Esophagus (tissue), 2 donors: ENCODE data around the gene HTR3C. TPM values are rescaled to one million over a fixed set of nuclear protein-coding genes. Genes with fewer than 3 reads are reported as not detected.
A peak's percentile ranks its signal among the peaks of the same experiment; 100 is the strongest.
"Not testable (repeated sequence)": the region's sequence is repeated elsewhere in the genome, so short reads cannot be mapped to it uniquely, and the experiment has no call there.

Experiments
- H3K27ac ChIP-seq, 2 donors: one replicate each; pipeline ENCODE4 v1.5.1; 2013; ENCODE audit warnings: low read depth in 2 of 2, mild to moderate bottlenecking in 2 of 2, inconsistent platforms in 1 of 2, low read length in 1 of 2, moderate library complexity in 1 of 2
- H3K27me3 ChIP-seq, 2 donors: one replicate each; pipeline ENCODE4 v1.6.1; 2013; ENCODE audit warnings: low read length in 2 of 2, control low read depth in 1 of 2, mild to moderate bottlenecking in 1 of 2; ENCODE audit not compliant: insufficient read depth in 2 of 2, control insufficient read depth in 1 of 2
- H3K36me3 ChIP-seq, 2 donors: one replicate each; pipeline ENCODE4 v1.6.1; 2013; ENCODE audit warnings: low read length in 1 of 2; ENCODE audit not compliant: control insufficient read depth in 2 of 2, insufficient read depth in 2 of 2
- H3K4me1 ChIP-seq, 2 donors: one replicate each; pipeline ENCODE4 v1.6.1; 2013; ENCODE audit warnings: low read length in 1 of 2; ENCODE audit not compliant: control insufficient read depth in 2 of 2, insufficient read depth in 2 of 2
- H3K4me3 ChIP-seq, 2 donors: one replicate each; pipeline ENCODE4 v1.5.1; 2013; ENCODE audit warnings: low read length in 2 of 2, mild to moderate bottlenecking in 2 of 2, low read depth in 1 of 2, moderate library complexity in 1 of 2
- H3K9me3 ChIP-seq, 2 donors: one replicate each; pipeline ENCODE4 v1.6.1; 2013; ENCODE audit warnings: mild to moderate bottlenecking in 2 of 2, low read depth in 1 of 2, low read length in 1 of 2, moderate library complexity in 1 of 2; ENCODE audit not compliant: control insufficient read depth in 2 of 2, insufficient read depth in 1 of 2
- WGBS, 2 donors: extraction: QIAGEN DNeasy Blood & Tissue Kit; methylation state at CpG; one replicate each; pipeline ENCODE4 v1.1.7; 2013; 5-methylcytosine and 5-hydroxymethylcytosine counted together
- polyA plus RNA-seq, 2 donors: library from polyadenylated mRNA; stranded (reverse); fragments of 200-250 nt; gene quantifications; one replicate each; pipeline ENCODE4 v1.2.3, GENCODE V29; 2013
- donor health status: healthy with polysubstance abuse.
- donor health status: Bipolar disorder and iron deficiency.

The HTR3C gene
- polyA plus RNA-seq: not detected

GRCh38 chr3:184052767-184053166, at the start of gene HTR3C:
Gene HTR3C, plus strand, starts transcription at chr3:184053047. Its CDS starts 34 bp downstream, at chr3:184053081.
- Histone ChIP-seq H3K27me3 (peaks cover 0 to 2% of the 10 kb centered on the region in 2 donors), H3K4me3 (no peak within 1 kb of the TSS), H3K9me3 (no peaks in the 10 kb centered on the region), H3K27ac (no peak within 1 kb of the TSS), H3K4me1 (no peaks in the 10 kb centered on the region), H3K36me3 (no peaks in the 10 kb centered on the region)
- WGBS, 2 donors: 75 to 79% methylated on average over 4 of the region's 4 CpGs

GRCh38 chr3:184003187-184003967, 49.5 kb upstream of the HTR3C start:
- peaks cover 3 to 6% of the 10 kb centered on the region in 2 donors for H3K4me1 ChIP-seq
- WGBS, 2 donors: 67 to 72% methylated on average over 5 of the region's 5 CpGs
- peak overlapping the region; percentile 47 to 69 for H3K27ac ChIP-seq
- no peaks in the 10 kb centered on the region for H3K27me3 ChIP-seq
- H3K36me3 ChIP-seq: peaks cover 0 to 2% of the 10 kb centered on the region in 2 donors
- no peak overlapping the region for H3K4me3 ChIP-seq
- no peaks in the 10 kb centered on the region for H3K9me3 ChIP-seq

- no peaks in the 10 kb centered on the region for H3K27me3 ChIP-seq
- peaks cover 0 to 2% of the 10 kb centered on the region in 2 donors for H3K36me3 ChIP-seq
- 89 to 90% methylated on average over 2 of the region's 2 CpGs for WGBS, 2 donors
- peak overlapping the region; percentile 43 to 77 for H3K27ac ChIP-seq
- no peaks in the 10 kb centered on the region for H3K9me3 ChIP-seq
- H3K4me1 ChIP-seq: peaks cover 3 to 6% of the 10 kb centered on the region in 2 donors
- no peak overlapping the region for H3K4me3 ChIP-seq
Measured at GRCh38 chr3:184004476-184004875, 48.4 kb upstream of the HTR3C start.

GRCh38 chr3:184005941-184006507, 46.8 kb upstream of the HTR3C start:
- Histone ChIP-seq H3K27ac (peak overlapping the region; percentile 60 to 77), H3K4me1 (peaks cover 3 to 6% of the 10 kb centered on the region in 2 donors)

GRCh38 chr3:184007143-184007813, 45.6 kb upstream of the HTR3C start:
- not testable (repeated sequence) for H3K9me3 ChIP-seq, H3K27me3 ChIP-seq, H3K4me3 ChIP-seq, H3K36me3 ChIP-seq, H3K4me1 ChIP-seq
- 51 to 73% methylated on average over 11 of the region's 11 CpGs for WGBS, 2 donors
- H3K27ac ChIP-seq: peak overlapping the region; percentile 22 to 58

More at GRCh38 chr3:184005941-184006507, 46.8 kb upstream of the HTR3C start:
- WGBS, 2 donors: 25 to 30% methylated on average over 11 of the region's 11 CpGs
- peaks cover 0 to 6% of the 10 kb centered on the region in 2 donors for H3K36me3 ChIP-seq
- no peaks in the 10 kb centered on the region for H3K27me3 ChIP-seq
- no peak overlapping the region for H3K4me3 ChIP-seq
- no peaks in the 10 kb centered on the region for H3K9me3 ChIP-seq

- no peak overlapping the region for H3K4me3 ChIP-seq
- no peaks in the 10 kb centered on the region for H3K27me3 ChIP-seq
- no peaks in the 10 kb centered on the region for H3K9me3 ChIP-seq
- H3K27ac ChIP-seq: peak overlapping the region; percentile 28 to 36
- H3K36me3 ChIP-seq: peaks cover 0 to 6% of the 10 kb centered on the region in 2 donors
- 39 to 44% methylated on average over 3 of the region's 3 CpGs for WGBS, 2 donors
- H3K4me1 ChIP-seq: peaks cover 3% of the 10 kb centered on the region in 2 donors
Measured at GRCh38 chr3:184008161-184008560, 44.7 kb upstream of the HTR3C start.

- Histone ChIP-seq H3K27ac (no peak overlapping the region), H3K9me3 (no peaks in the 10 kb centered on the region), H3K4me1 (no peaks in the 10 kb centered on the region), H3K36me3 (peaks cover 0 to 6% of the 10 kb centered on the region in 2 donors), H3K27me3 (no peaks in the 10 kb centered on the region), H3K4me3 (no peak overlapping the region)
- WGBS, 2 donors: 64 to 93% methylated on average over 4 of the region's 4 CpGs
Measured at GRCh38 chr3:184011230-184011876, 41.5 kb upstream of the HTR3C start.

- no peaks in the 10 kb centered on the region for H3K9me3 ChIP-seq
- no peak overlapping the region for H3K27ac ChIP-seq
- no peak overlapping the region for H3K4me3 ChIP-seq
- 87 to 88% methylated on average over 6 of the region's 6 CpGs for WGBS, 2 donors
- no peaks in the 10 kb centered on the region for H3K4me1 ChIP-seq
- no peaks in the 10 kb centered on the region for H3K27me3 ChIP-seq
- H3K36me3 ChIP-seq: peaks cover 0 to 6% of the 10 kb centered on the region in 2 donors
Measured at GRCh38 chr3:184011937-184012889, 40.6 kb upstream of the HTR3C start.
